ENCODE data around the gene ST6GAL2. TPM values are rescaled to one million over a fixed set of nuclear protein-coding genes. Genes with fewer than 3 reads are reported as not detected.
A peak's percentile ranks its signal among the peaks of the same experiment; 100 is the strongest.

Gene ST6GAL2
- 8.2 TPM for polyA plus RNA-seq (2013, experiment 1 of 2; ENCODE audit: insufficient read length)
- 9.5 TPM for polyA plus RNA-seq (2013, experiment 2 of 2; ENCODE audit: insufficient read length)

- peak; percentile 26 for DNase-seq
Observed at GRCh38 chr2:106885971-106886915, at the start of gene ST6GAL2. Gene ST6GAL2, minus strand, starts transcription at chr2:106886167. Its CDS starts 42,190 bp downstream, at chr2:106843977.

GRCh38 chr2:106932644-106933043 lies 46.7 kb upstream of the ST6GAL2 start:
- DNase-seq: no peak

- no peak for DNase-seq
Observed at GRCh38 chr2:106931717-106932335, 45.9 kb upstream of the ST6GAL2 start.

GRCh38 chr2:106921451-106921850 lies 35.5 kb upstream of the ST6GAL2 start:
- no peak for DNase-seq

GRCh38 chr2:106919012-106919411 lies 33.0 kb upstream of the ST6GAL2 start:
- DNase-seq: no peak

GRCh38 chr2:106904242-106904641 lies 18.3 kb upstream of the ST6GAL2 start:
- no peak for DNase-seq

GRCh38 chr2:106899786-106900530 lies 14.0 kb upstream of the ST6GAL2 start:
- DNase-seq: no peak

GRCh38 chr2:106894545-106894944 lies 8.6 kb upstream of the ST6GAL2 start:
- no peak for DNase-seq

GRCh38 chr2:106892048-106892447 lies 6.1 kb upstream of the ST6GAL2 start:
- no peak for DNase-seq

GRCh38 chr2:106890606-106891005 lies 4.6 kb upstream of the ST6GAL2 start:
- no peak for DNase-seq

GRCh38 chr2:106886916-106887758 lies 1.2 kb upstream of the ST6GAL2 start:
- DNase-seq: peak; percentile 35

- DNase-seq: peak; percentile 31
Observed at GRCh38 chr2:106885329-106885728, 638 bp downstream of the ST6GAL2 start.

GRCh38 chr2:106882673-106883072 lies 3.3 kb downstream of the ST6GAL2 start:
- DNase-seq: no peak

- DNase-seq: no peak
Observed at GRCh38 chr2:106878206-106878605, 7.8 kb downstream of the ST6GAL2 start.

- no peak for DNase-seq
Observed at GRCh38 chr2:106876699-106877098, 9.3 kb downstream of the ST6GAL2 start.

GRCh38 chr2:106869512-106870275 lies 16.3 kb downstream of the ST6GAL2 start:
- no peak for DNase-seq

GRCh38 chr2:106868275-106868674 lies 17.7 kb downstream of the ST6GAL2 start:
- DNase-seq: no peak

- DNase-seq: no peak
Observed at GRCh38 chr2:106867196-106867953, 18.6 kb downstream of the ST6GAL2 start.

GRCh38 chr2:106866641-106867040 lies 19.3 kb downstream of the ST6GAL2 start:
- peak; percentile 23 for DNase-seq

- no peak for DNase-seq
Observed at GRCh38 chr2:106864051-106864450, 21.9 kb downstream of the ST6GAL2 start.
